Peyer's patch (tissue), 4 donors: ENCODE measurements around the gene WARS2.

Experiments used
- CTCF ChIP-seq, 6 experiments: fragments of 450-650 bp in 4 of 6; fragments of 200-600 bp in 2 of 6; sonication (generic) in 1 of 6; IDR thresholded peaks; one replicate each; pipeline ENCODE4 v1.5.1; 2017 to 2019; ENCODE audit warnings: antibody characterized with exemption in 6 of 6, mild to moderate bottlenecking in 3 of 6, moderate library complexity in 1 of 6
- POLR2A ChIP-seq, 2 donors: fragments of 450-650 bp; IDR thresholded peaks; one replicate each; pipeline ENCODE4 v1.5.1; 2017; ENCODE audit warnings: antibody characterized with exemption in 2 of 2, mild to moderate bottlenecking in 2 of 2, moderate library complexity in 2 of 2

- TF ChIP-seq CTCF (IDR thresholded peaks at IDR 0.05), result no peak
- TF ChIP-seq POLR2A (IDR thresholded peaks at IDR 0.05), result no peak
These were observed 78.8 kb downstream of the WARS2 start for GRCh38 chr1:119061700-119062099.
